BLaER1 (cell line): ENCODE data around the gene KRTAP10-12.
"Not testable (repeated sequence)": the region's sequence is repeated elsewhere in the genome, so short reads cannot be mapped to it uniquely, and the experiment has no call there.

Experiments used
- H3K27ac ChIP-seq: shearing (Covaris generic); formaldehyde crosslinking; 2 replicates; pipeline ENCODE4 v1.8.1; 2022
- H3K27me3 ChIP-seq: shearing (Covaris generic); formaldehyde crosslinking; 2 replicates; pipeline ENCODE4 v1.8.1; 2022
- H3K36me3 ChIP-seq: shearing (Covaris generic); formaldehyde crosslinking; 2 replicates; pipeline ENCODE4 v1.8.1; 2022
- H3K4me1 ChIP-seq: shearing (Covaris generic); formaldehyde crosslinking; 2 replicates; pipeline ENCODE4 v1.8.1; 2022
- H3K4me2 ChIP-seq: shearing (Covaris generic); formaldehyde crosslinking; 2 replicates; pipeline ENCODE4 v1.8.1; 2022
- H3K4me3 ChIP-seq: shearing (Covaris generic); formaldehyde crosslinking; 2 replicates; pipeline ENCODE4 v1.8.1; 2022
- H3K9ac ChIP-seq: shearing (Covaris generic); formaldehyde crosslinking; 2 replicates; pipeline ENCODE4 v1.8.1; 2022
- H3K9me3 ChIP-seq: shearing (Covaris generic); formaldehyde crosslinking; 2 replicates; pipeline ENCODE4 v1.8.1; 2022
- H4K20me1 ChIP-seq: shearing (Covaris generic); formaldehyde crosslinking; 2 replicates; pipeline ENCODE4 v1.8.1; 2022
- Cebpa-rat ChIP-seq: shearing (Covaris generic); IDR thresholded peaks from 2 replicates; pipeline ENCODE4 v1.8.1; 2022

The KRTAP10-12 gene

GRCh38 chr21:44697172-44697810, at the start of gene KRTAP10-12:
KRTAP10-12 (plus strand) TSS chr21:44697172; CDS start chr21:44697202, 30 bp downstream.
- H3K27me3 ChIP-seq: peaks cover 43% of the 10 kb centered on the region

DNA sequence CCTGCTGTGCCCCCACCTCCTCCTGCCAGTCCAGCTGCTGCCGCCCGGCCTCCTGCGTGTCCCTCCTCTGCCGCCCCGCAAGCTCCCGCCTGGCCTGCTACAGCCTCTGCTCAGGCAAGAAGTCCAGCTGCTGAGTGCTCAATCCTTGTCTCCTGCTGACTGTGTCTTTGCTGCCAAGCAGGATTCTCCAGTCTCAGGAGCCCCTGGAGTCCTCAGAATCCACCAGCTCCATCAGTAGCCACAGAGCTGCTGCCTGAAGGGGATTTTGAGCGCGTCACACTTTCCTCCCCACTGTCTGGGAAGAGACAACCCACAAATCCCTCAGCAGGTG, 49.8 kb upstream of the KRTAP10-12 start:
- no peaks in the 10 kb centered on the region for H3K36me3 ChIP-seq
- H3K9me3 ChIP-seq: peaks cover 59% of the 10 kb centered on the region
- TF ChIP-seq Cebpa-rat: no peak
- H3K4me3 ChIP-seq: no peak overlapping the region
- peak overlapping the region; percentile 12; the same call in 1 of the 2 replicates for H3K4me2 ChIP-seq
- H3K4me1 ChIP-seq: peaks cover 38% of the 10 kb centered on the region
- 0 out of 2 replicates have a peak overlapping the region, but pooled peaks have one; percentile 15 for H3K9ac ChIP-seq
- H4K20me1 ChIP-seq: no peaks in the 10 kb centered on the region
- H3K27ac ChIP-seq: no peak overlapping the region
- no peaks in the 10 kb centered on the region for H3K27me3 ChIP-seq

More at GRCh38 chr21:44697172-44697810, at the start of gene KRTAP10-12:
- H3K4me1 ChIP-seq: peaks cover 14% of the 10 kb centered on the region
- H4K20me1 ChIP-seq, H3K4me3 ChIP-seq, H3K27ac ChIP-seq, H3K36me3 ChIP-seq, H3K4me2 ChIP-seq, H3K9ac ChIP-seq: not testable (repeated sequence)
- H3K9me3 ChIP-seq: peaks cover 20% of the 10 kb centered on the region

- peaks cover 53% of the 10 kb centered on the region for H3K4me1 ChIP-seq
- no peak for TF ChIP-seq Cebpa-rat
- no peaks in the 10 kb centered on the region for H3K27me3 ChIP-seq
Observed at GRCh38 chr21:44648557-44649311, 48.2 kb upstream of the KRTAP10-12 start.

GRCh38 chr21:44649521-44650100, 47.4 kb upstream of the KRTAP10-12 start:
- Histone ChIP-seq H3K9ac (no peak overlapping the region), H3K4me1 (peaks cover 62% of the 10 kb centered on the region), H3K4me3 (no peak overlapping the region), H3K27me3 (no peaks in the 10 kb centered on the region), H3K36me3 (no peaks in the 10 kb centered on the region), H3K9me3 (peaks cover 60% of the 10 kb centered on the region), H3K27ac (no peak overlapping the region), H3K4me2 (peak overlapping the region; percentile 52), H4K20me1 (no peaks in the 10 kb centered on the region)
- no peak for TF ChIP-seq Cebpa-rat

More at GRCh38 chr21:44648557-44649311, 48.2 kb upstream of the KRTAP10-12 start:
- Histone ChIP-seq H3K9me3 (peaks cover 60% of the 10 kb centered on the region), H3K9ac (no peak overlapping the region), H3K4me2 (peak overlapping the region; percentile 52), H3K4me3 (no peak overlapping the region), H4K20me1 (no peaks in the 10 kb centered on the region), H3K27ac (no peak overlapping the region; the same call in 1 of the 2 replicates), H3K36me3 (no peaks in the 10 kb centered on the region)

GRCh38 chr21:44650265-44650972, 46.6 kb upstream of the KRTAP10-12 start:
- Histone ChIP-seq H3K4me2 (peak overlapping the region; percentile 41; the same call in 1 of the 2 replicates), H3K4me1 (peaks cover 66% of the 10 kb centered on the region), H3K9ac (no peak overlapping the region), H3K27me3 (no peaks in the 10 kb centered on the region), H3K36me3 (no peaks in the 10 kb centered on the region), H3K9me3 (peaks cover 58% of the 10 kb centered on the region), H4K20me1 (no peaks in the 10 kb centered on the region), H3K27ac (peak overlapping the region; percentile 58), H3K4me3 (no peak overlapping the region)
- TF ChIP-seq Cebpa-rat: no peak

DNA sequence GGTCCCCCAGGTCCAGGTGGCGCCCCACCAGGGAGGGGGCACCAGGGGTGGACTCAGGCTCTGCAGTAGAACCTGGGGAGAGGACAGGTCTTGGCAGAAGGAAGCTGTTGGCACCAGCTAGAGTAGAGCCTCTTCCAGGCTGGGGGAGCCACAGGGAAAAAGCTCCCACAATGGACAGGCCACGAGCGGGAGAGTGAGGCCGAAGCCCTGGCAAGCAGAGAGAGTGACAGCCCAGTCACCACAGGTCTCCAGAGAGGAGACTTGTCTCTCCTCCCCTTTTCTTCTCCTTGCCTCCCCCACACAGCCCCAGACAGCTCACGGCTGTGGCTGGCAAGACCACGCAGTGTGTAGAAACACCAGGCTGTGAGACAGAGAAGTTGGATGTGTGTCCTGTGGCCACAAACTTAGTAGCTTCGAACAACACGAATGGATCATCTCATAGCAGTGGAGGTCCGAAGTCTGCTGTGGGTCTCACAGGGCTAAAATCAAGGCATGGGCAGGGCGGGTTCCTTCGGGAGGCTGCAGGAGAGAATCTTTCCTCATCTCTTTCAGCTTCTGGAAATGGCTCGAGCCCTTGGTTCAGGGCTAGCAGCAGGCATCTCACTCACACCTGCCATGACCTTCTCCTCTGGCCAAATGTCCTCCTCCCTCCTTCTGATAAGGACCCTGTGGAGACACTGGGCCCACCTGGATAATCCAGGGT, 45.8 kb upstream of the KRTAP10-12 start:
- H3K27me3 ChIP-seq: no peaks in the 10 kb centered on the region
- no peaks in the 10 kb centered on the region; the same call in 1 of the 2 replicates for H3K36me3 ChIP-seq
- H4K20me1 ChIP-seq: no peaks in the 10 kb centered on the region
- H3K27ac ChIP-seq: peak overlapping the region; percentile 58
- H3K9ac ChIP-seq: no peak overlapping the region
- no peak overlapping the region for H3K4me3 ChIP-seq
- H3K4me2 ChIP-seq: peak overlapping the region; percentile 41
- TF ChIP-seq Cebpa-rat: no peak
- peaks cover 61% of the 10 kb centered on the region for H3K9me3 ChIP-seq
- H3K4me1 ChIP-seq: peaks cover 66% of the 10 kb centered on the region

DNA sequence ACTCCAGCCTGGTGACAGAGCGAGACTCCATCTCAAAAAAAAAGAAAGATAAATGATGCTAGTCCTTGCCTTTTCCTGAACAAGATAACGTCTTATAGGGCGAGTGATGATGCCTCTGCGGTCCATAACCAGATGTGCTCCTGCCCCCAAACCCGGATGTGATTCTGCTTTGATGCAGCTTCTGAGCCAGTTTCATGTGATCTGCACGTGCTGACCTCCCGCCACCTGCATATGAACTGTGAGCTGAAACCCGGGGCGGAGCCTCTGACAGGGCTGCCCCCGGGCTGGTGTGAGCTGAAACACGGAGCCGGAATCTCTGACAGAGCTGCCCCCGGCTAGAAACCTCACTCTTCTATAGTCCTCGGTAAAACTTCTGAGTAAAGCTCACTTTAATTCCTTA, 43.8 kb upstream of the KRTAP10-12 start:
- Histone ChIP-seq H3K9me3 (peaks cover 75% of the 10 kb centered on the region), H3K27ac (peak overlapping the region; percentile 65)

GRCh38 chr21:44653656-44654575, 43.1 kb upstream of the KRTAP10-12 start:
- Histone ChIP-seq H3K4me3 (no peak overlapping the region), H3K4me1 (peaks cover 74% of the 10 kb centered on the region), H3K9ac (no peak overlapping the region; the same call in 1 of the 2 replicates), H4K20me1 (no peaks in the 10 kb centered on the region), H3K4me2 (peak overlapping the region; percentile 47), H3K9me3 (peaks cover 77% of the 10 kb centered on the region), H3K36me3 (no peaks in the 10 kb centered on the region; the same call in 1 of the 2 replicates), H3K27me3 (no peaks in the 10 kb centered on the region), H3K27ac (peak overlapping the region; percentile 65)
- TF ChIP-seq Cebpa-rat: no peak

More for the DNA sequence above, 43.8 kb upstream of the KRTAP10-12 start:
- Histone ChIP-seq H4K20me1 (no peaks in the 10 kb centered on the region), H3K9ac (no peak overlapping the region), H3K4me1 (peaks cover 72% of the 10 kb centered on the region), H3K4me3 (no peak overlapping the region), H3K4me2 (peak overlapping the region; percentile 47), H3K36me3 (no peaks in the 10 kb centered on the region; the same call in 1 of the 2 replicates), H3K27me3 (no peaks in the 10 kb centered on the region)
- no peak for TF ChIP-seq Cebpa-rat
